ENCODE data around the gene CNNM3. TPM values are rescaled to one million over a fixed set of nuclear protein-coding genes. Genes with fewer than 3 reads are reported as not detected.
"Not testable (repeated sequence)": the region's sequence is repeated elsewhere in the genome, so short reads cannot be mapped to it uniquely, and the experiment has no call there.

CNNM3 gene
- total RNA-seq, 1 donor from 2014 or later, result 5.6 TPM

GRCh38 chr2:96860065-96861029, 44.3 kb downstream of the CNNM3 start:
- FAIRE-seq (no peak), DNase-seq (ENCODE audit: low read depth) (no peak)
- TF ChIP-seq EZH2 (IDR thresholded peaks at IDR 0.05; ENCODE audit: insufficient read depth, low read length) (no peak), CTCF (IDR thresholded peaks at IDR 0.05; ENCODE audit: insufficient read depth, low read depth, low read length) (no peak)
- Histone ChIP-seq H2AFZ (ENCODE audit: low read depth, low read length) (no peak overlapping the region), H3K9me3 (ENCODE audit: insufficient read depth, low read depth, low read length) (no peaks in the 10 kb centered on the region), H3K4me3 (ENCODE audit: insufficient read depth, low read depth, low read length) (no peak overlapping the region), H3K27me3 (ENCODE audit: insufficient read depth, low read length) (no peaks in the 10 kb centered on the region), H3K9ac (ENCODE audit: low read length) (no peak overlapping the region), H3K4me2 (ENCODE audit: low read length) (no peak overlapping the region), H4K20me1 (ENCODE audit: insufficient read depth, low read length) (peaks cover 61% of the 10 kb centered on the region), H3K27ac (ENCODE audit: low read depth, low read length) (no peak overlapping the region), H3K36me3 (ENCODE audit: insufficient read depth, low read length) (peaks cover 24% of the 10 kb centered on the region), H3K79me2 (ENCODE audit: insufficient read depth, low read length) (peaks cover 32% of the 10 kb centered on the region), H3K4me1 (ENCODE audit: insufficient read depth, low read length) (peaks cover 19% of the 10 kb centered on the region)
- Mint-ChIP-seq H3K27me3 (ENCODE audit: low read depth, unreplicated experiment) (no peaks in the 10 kb centered on the region), H3K4me3 (ENCODE audit: unreplicated experiment) (no peak overlapping the region), H3K36me3 (ENCODE audit: low read depth, unreplicated experiment) (peaks cover 8% of the 10 kb centered on the region), H3K4me1 (ENCODE audit: low read depth, unreplicated experiment) (peaks cover 8% of the 10 kb centered on the region), H3K27ac (ENCODE audit: unreplicated experiment) (no peak overlapping the region), H3K9me3 (ENCODE audit: unreplicated experiment) (no peaks in the 10 kb centered on the region)

- Mint-ChIP-seq H3K4me3 (ENCODE audit: unreplicated experiment) (no peak overlapping the region), H3K4me1 (ENCODE audit: low read depth, unreplicated experiment) (peaks cover 8% of the 10 kb centered on the region)
These were observed 45.0 kb downstream of the CNNM3 start for GRCh38 chr2:96861074-96861473.

GRCh38 chr2:96863056-96863455, 47.0 kb downstream of the CNNM3 start:
- Histone ChIP-seq H4K20me1 (ENCODE audit: insufficient read depth, low read length) (peaks cover 80% of the 10 kb centered on the region), H3K79me2 (ENCODE audit: insufficient read depth, low read length) (peaks cover 40% of the 10 kb centered on the region), H3K4me1 (ENCODE audit: insufficient read depth, low read length) (peaks cover 25% of the 10 kb centered on the region), H3K36me3 (ENCODE audit: insufficient read depth, low read length) (peaks cover 30% of the 10 kb centered on the region)
- FAIRE-seq; H3K9me3 Mint-ChIP-seq (ENCODE audit: unreplicated experiment); H3K27ac Mint-ChIP-seq (ENCODE audit: unreplicated experiment); H3K27me3 ChIP-seq (ENCODE audit: insufficient read depth, low read length); H3K36me3 Mint-ChIP-seq (ENCODE audit: low read depth, unreplicated experiment); H2AFZ ChIP-seq (ENCODE audit: low read depth, low read length); H3K9ac ChIP-seq (ENCODE audit: low read length); H3K4me2 ChIP-seq (ENCODE audit: low read length); H3K27ac ChIP-seq (ENCODE audit: low read depth, low read length); H3K9me3 ChIP-seq (ENCODE audit: insufficient read depth, low read depth, low read length); DNase-seq (ENCODE audit: low read depth); H3K4me3 ChIP-seq (ENCODE audit: insufficient read depth, low read depth, low read length); H3K27me3 Mint-ChIP-seq (ENCODE audit: low read depth, unreplicated experiment): not testable (repeated sequence)
- H3K4me1 Mint-ChIP-seq (ENCODE audit: low read depth, unreplicated experiment), result peaks cover 12% of the 10 kb centered on the region
- H3K4me3 Mint-ChIP-seq (ENCODE audit: unreplicated experiment), result peak overlapping the region; percentile 27

More at GRCh38 chr2:96861074-96861473, 45.0 kb downstream of the CNNM3 start:
- TF ChIP-seq CTCF (IDR thresholded peaks at IDR 0.05; ENCODE audit: insufficient read depth, low read depth, low read length), result no peak
- no peak for TF ChIP-seq EZH2 (IDR thresholded peaks at IDR 0.05; ENCODE audit: insufficient read depth, low read length)
- Histone ChIP-seq H3K27ac (ENCODE audit: low read depth, low read length) (no peak overlapping the region), H3K79me2 (ENCODE audit: insufficient read depth, low read length) (peaks cover 37% of the 10 kb centered on the region), H3K4me2 (ENCODE audit: low read length) (no peak overlapping the region), H3K9me3 (ENCODE audit: insufficient read depth, low read depth, low read length) (no peaks in the 10 kb centered on the region), H3K4me1 (ENCODE audit: insufficient read depth, low read length) (peaks cover 19% of the 10 kb centered on the region), H3K4me3 (ENCODE audit: insufficient read depth, low read depth, low read length) (no peak overlapping the region), H3K36me3 (ENCODE audit: insufficient read depth, low read length) (peaks cover 30% of the 10 kb centered on the region), H4K20me1 (ENCODE audit: insufficient read depth, low read length) (peaks cover 69% of the 10 kb centered on the region), H3K9ac (ENCODE audit: low read length) (no peak overlapping the region), H3K27me3 (ENCODE audit: insufficient read depth, low read length) (no peaks in the 10 kb centered on the region), H2AFZ (ENCODE audit: low read depth, low read length) (no peak overlapping the region)
- DNase-seq (ENCODE audit: low read depth) (no peak), FAIRE-seq (no peak)
- no peak overlapping the region for H3K27ac Mint-ChIP-seq (ENCODE audit: unreplicated experiment)
- H3K27me3 Mint-ChIP-seq (ENCODE audit: low read depth, unreplicated experiment), result no peaks in the 10 kb centered on the region
- H3K36me3 Mint-ChIP-seq (ENCODE audit: low read depth, unreplicated experiment), result peaks cover 8% of the 10 kb centered on the region
- H3K9me3 Mint-ChIP-seq (ENCODE audit: unreplicated experiment), result no peaks in the 10 kb centered on the region

All from astrocyte (in vitro differentiated cells and primary cell).